Measurements from ENCODE around the gene CXCL12.

CXCL12 gene

DNA sequence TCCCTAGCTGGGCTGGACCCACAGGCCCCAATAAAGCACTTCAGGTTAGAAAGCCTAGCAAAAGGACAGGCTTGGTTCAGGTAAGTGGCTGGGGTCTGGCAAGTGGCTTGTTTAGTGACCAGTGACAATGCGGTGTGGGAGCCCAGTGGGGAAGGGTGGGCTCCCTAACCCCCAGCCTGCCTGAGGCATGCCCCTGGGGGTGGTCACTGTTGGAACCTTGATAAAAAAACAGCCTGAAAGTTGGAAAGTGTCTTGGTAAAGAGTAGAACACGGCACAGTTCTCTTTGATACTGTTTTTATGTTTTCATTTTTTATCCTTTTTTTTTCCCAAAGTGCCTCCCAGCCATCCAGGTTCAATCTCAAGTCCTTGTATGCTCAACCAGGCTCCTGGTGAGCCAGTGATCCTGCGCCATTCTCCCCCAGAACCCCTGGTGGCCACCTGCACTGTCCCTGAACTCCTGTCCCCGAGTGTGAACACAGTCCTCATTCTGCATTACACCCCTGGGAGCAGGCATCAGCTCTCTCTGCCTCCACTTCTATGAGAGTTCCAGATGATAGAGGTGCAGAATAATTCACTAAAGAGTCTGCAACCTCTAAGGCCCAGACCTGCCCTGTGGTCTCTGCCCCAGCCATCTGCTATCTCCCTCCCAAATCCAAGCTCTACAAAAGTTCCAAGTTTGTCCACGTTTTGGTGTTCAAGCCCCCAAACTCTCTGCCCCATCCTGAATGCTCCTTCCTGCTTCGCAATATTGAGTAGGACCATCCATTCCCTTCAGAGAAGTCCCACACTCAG, 15.0 kb upstream of the CXCL12 start:
- DNase-seq (ENCODE audit: low read depth) = no peak

DNA sequence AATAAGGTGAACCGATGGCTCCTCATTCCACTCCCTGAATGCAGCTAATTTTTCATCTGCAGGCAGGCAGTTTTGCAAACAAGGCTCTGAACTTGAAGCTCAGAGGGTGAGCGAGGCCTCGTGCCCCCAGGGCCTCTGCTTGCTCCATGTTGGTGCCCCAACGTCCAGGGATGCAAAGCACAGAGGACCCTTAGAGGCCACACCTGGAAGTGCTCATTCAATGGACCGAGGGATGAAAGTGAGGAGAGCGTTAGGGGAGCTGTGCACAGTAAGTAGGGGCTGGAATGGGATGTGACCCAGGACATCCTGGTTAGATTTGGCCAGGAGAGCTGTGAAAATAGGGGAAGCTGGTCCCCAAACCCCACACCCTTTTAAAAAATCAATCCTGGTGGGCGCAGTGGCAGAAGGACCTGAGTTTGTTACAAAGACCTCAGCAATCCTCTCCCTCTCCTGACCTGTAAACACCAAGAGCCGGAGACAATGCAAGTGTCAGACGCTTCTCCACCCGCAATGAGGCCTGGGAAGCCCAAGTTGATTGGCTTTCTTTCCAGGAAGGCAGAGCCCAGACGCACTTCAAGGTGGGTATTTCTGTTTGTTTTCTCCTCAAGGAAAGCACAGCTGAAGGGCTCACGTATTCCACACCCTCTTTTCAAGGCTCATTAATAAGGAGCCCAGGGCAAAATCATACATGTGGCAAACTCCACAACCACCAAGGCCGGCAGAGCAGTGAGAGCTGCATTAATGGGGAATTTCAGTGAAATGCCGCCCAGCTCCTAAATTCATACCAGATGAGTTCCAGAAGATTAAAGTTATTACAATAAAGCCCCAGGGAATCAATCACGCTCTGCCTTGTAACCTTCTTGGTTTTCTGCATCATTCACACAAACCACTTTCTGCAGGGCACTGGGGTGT, 14.1 kb upstream of the CXCL12 start:
- DNase-seq (ENCODE audit: low read depth) = no peak

DNA sequence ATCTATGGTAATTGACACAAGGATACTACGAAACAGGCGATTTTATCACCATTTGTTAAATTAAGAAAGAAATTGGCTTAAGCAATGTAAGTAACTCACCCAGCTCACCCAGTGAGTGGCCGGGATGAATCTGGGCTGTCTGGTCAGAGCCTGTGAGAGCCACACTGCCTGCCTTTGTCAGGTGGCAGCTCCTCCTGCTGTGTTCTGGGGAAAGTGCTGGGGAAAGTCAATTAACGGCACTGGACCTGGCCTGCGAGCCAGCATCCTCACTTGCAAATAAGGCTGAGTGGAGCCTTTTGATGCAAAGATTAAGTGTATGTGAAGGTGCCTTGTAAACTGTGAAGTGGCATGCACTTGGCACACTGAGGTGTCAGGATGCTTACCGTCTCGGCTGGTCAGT, 13.4 kb upstream of the CXCL12 start:
- no peak for DNase-seq (ENCODE audit: low read depth)

DNA sequence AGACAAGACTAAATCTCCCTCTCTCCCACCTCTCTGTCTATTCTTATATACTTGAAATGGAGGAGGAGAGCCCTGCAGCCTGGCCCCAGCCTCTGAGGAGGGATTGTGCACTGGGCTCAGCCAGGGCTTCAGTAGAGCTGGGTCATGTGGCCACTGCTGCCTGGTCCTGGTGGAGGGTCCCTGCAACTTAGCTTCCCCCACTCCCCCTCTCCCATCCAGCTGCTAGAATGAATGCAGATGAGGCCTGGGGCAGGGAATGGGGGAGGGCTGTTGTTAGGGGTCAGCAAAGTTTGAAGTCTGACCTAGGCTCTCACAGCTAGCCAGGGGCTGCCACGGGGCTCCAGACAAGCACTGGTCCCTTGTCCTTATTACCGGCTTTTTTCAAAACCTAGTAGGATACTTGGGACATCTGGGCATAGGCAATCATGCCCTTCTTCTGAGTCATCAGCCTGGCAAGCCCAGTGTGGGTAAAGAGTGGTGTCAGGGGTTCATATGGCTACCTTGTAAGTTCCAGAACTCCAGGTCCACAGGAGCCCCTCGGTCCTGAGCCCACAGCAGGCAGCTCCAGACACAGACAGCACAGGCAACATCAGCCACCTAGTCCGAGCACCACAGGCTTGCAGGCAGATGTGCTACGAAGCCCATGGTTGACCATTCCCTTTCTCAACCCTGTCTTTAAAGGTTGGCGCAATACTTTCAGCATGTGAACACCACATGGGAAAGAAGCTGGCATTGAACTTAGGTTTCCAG, 12.8 kb upstream of the CXCL12 start:
- DNase-seq (ENCODE audit: low read depth) = no peak

DNA sequence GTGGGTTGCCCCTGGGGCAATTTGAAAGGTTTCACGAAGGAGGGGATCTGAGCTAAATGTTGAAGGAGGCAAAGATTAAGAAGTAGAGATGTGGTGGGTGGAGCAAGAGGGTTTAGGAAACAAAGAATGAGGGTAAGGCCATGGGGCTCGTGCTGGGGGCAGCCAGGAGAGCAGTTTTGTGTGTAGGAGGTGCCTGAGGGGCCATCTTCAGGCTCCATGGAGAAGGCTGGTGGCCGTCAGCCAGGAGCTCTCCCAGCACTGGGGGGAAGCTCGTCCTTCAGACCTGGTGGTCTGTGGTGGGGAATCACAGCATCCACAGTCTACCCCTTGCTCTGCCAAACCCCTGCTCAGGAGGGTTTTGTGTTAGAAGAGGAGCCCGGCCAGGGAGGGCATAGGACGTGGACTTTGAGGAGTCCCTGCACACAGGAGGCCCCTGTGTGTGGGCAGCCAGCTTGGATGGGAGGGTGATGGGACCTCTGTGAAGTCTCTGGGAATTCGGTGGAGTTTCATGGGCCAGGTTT, 11.8 kb upstream of the CXCL12 start:
- no peak for DNase-seq (ENCODE audit: low read depth)

DNA sequence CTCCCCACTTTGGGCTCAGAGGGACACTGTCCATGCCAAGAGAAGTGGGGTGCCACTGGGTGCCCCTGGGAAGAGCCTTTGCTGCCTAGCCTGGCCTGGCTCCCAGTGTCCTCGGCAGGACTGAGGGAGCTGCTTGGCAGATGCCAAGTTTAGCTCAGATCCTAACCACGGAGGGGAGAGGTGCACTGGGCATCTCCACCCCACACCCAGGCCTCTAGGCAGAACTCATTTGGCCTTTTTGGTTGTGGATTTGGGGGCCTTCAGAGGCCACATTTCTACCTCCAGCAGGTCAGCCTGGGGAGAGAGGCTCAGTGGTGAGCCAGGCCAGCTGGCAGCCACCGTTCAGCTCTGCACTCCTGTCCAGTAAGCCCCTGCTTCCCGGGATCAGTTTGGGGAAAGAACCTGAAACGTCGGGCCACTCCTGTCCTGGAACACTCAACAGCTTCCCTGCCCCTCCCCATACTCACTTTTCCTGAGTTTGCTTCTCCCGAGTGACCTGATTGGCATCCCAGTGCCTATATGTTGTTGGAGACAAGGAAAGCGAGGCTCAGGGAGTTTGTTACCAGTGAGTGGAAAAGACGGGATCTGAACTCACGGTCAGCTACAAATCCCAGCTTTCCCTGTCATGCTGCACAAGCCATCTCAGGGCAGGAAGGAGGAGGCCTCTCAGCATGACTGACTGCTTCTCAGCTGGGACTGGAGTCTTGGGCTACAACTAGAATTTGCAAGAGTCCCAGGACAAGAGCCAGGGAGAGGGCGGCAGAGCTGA, 11.2 kb upstream of the CXCL12 start:
- no peak for DNase-seq (ENCODE audit: low read depth)

DNA sequence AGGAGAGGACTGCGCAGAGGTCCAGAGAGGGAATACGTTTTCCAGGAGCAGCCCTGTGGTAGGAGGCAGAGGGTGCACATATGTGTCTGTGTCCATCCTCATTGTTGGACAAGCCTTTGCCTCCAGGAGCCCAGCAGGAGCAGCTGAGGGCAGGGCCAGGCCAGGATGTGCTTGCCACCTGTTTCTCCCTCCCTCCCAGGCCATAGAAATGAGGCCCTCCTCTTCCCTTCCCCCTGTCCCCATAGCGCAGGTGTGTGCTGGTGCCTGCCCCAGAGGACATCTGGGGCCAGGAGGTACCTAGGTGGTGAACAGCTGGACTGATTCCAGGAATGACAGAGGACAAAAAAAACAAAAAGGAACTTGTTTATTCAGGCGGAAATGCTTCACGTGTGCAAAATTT, 10.5 kb upstream of the CXCL12 start:
- no peak for DNase-seq (ENCODE audit: low read depth)

DNA sequence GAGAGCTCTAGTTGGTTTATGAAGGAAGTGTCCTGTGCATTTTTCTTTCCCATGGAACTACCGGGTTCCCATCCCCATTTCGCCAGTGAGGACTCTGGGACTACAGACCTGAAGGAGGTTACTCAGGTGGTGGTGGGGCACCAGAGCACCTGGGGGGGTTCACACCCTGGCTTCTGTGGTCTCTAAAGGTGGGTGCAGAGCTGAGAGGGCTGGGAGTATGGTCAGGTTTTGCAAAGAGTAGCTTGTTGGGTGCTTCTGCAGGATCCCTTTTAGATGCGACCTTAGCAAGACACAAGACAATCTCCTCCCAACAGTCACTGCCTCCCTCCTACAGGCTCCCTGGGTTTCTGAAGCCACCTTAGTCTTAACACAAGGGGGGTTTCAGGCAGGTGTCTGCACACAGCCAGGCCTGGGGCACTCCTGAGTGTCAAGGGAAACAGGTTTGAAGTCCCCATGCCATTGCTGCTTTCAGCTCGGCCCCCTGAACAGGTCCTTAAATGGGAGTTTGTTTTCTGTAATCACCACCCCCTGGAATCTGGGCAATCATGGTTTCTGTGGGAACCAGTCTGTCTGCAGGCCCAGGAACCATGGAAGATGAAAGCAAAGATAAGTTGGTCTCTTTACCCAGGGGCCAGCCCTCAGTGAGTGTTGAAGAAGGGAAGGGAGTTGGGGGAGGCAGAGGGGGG, 9.9 kb upstream of the CXCL12 start:
- DNase-seq (ENCODE audit: low read depth) = no peak

DNA sequence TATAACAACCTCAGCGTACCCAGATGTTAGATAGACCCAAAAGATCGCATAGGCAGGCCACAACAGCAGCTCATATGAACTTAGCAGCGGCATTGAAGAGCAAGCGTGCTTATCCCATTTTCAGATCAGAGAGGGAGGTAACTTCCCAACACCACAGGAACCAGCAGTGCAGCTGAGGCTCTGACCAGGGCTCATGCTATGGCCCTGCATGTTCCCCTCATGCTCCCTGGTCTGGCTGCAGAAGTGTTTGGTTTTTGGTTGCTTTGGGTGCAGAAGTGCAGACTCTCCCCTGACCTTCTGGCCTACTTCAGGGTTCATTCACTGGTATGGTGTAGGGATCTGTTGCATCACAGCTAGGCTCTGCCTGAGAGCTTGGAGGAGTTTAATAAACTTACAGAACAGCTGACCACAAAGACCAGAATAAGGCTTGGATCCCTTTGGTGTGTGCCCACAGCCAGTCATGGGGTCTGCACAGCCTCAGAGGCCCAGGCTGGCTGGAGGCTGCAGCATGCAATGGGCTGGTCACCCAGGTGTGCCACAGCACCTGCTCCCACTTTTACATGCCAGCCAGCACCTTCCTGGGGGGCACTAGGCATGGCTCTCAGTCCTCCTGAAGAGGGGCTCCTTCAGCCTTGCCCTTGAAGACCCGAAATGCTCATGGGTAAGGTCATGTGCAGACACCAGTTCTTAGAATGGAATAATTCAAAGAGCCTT, 9.1 kb upstream of the CXCL12 start:
- DNase-seq (ENCODE audit: low read depth) = no peak

DNA sequence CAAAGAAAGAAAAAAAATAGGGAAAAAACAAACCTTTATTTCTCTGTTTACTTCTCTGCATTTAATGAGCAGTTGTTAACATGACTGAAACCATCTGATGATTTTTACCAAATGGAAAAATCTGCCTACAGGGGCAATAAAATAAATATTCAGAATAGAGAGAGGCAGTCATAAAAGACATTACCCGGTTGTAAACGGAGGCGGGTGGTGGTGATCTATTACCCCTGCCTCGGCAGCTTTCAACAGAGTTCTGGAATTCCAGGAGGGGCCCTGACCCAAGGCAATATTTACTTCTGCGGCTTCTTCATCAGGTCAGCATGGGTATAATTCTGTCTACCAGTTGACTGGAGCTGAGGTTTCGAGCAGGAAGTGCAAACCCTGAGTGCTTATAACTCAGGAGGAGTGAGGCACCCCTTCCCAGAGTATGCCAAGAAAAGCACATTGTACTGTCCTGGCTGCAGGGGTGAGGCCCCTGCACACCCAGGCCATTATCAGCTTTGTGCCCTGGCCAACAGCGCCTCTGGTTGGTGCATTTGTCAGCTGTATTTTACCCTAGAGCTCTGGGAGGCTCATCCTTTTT, 8.2 kb upstream of the CXCL12 start:
- no peak for DNase-seq (ENCODE audit: low read depth)

DNA sequence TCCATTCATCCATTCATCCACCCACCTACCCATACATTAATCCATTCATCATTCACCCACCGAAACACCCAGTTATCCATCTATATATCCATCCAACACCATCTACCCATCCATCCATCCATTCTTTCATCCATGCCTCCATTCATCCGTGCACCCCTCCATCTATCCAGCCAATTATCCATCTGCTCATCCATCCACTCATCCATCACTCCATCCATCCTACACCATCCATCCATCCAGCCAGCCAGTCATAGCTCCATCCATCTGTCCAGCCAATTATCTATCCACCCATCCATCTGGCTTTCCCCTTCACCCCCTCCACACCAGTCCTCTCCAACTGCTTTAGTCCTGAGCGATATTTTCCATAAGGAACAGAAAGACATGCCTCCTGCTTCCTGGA, 7.5 kb upstream of the CXCL12 start:
- no peak for DNase-seq (ENCODE audit: low read depth)

DNA sequence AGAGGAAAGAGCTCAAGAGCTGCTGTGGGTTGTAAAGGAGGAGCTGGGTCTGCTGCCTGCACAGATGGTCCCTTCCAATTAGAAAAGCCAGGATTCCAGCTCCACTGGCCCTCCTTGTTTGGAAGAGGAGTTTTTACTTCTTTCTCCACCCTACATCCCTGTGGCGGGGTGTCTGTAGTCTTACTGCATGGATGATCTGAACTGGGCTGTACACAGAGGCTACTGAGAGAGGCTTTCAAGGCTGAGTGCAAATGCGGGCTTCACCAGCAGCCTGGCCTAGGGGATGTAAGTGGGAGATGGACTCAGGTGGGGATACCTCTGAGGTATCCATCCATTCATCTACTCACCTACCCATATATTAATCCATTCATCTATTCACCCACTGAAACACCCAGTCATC, 7.1 kb upstream of the CXCL12 start:
- DNase-seq (ENCODE audit: low read depth) = no peak

DNA sequence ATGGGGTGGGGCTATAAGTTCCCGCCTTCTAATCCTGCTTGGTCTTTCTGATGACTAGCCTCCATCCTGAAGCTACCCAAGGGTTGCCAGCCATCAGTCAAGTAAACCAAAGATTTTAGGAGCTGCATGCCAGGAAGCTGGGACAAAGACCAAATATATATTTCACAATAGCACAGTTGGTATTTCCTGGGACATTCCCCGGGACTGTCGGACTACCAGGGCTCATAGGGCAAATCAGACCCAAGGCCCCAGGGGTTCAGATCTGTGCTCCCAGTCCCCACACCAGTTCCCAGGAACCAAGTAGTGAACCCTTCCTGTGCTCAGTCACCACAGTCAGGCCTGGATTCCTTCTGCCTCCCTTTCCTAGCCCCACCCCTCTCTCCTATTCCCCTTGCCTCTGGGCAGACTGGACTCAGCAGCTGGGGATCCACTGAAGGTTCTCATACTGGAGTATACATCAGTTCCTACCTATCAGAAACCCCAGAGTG, 5.7 kb upstream of the CXCL12 start:
- DNase-seq (ENCODE audit: low read depth) = no peak

DNA sequence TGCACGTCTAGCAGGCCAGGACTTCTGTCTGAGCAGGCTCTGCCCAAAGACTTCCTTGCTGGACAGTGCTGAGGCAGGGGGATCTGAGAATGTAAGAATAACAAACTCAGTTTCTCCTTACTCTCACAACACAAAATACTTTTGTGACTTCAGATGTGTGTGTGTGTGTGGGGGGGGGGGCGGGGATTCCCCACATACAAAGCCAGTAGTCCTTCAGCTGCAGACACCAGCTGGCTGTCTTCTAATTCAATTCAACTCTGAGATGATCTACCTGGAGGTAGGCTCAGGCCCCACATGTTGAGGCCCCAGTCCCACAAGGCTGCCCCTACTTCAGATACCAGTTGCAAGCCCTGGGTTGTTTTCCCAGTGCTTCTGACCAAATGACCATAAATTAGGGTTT, 4.7 kb upstream of the CXCL12 start:
- DNase-seq (ENCODE audit: low read depth) = no peak

DNA sequence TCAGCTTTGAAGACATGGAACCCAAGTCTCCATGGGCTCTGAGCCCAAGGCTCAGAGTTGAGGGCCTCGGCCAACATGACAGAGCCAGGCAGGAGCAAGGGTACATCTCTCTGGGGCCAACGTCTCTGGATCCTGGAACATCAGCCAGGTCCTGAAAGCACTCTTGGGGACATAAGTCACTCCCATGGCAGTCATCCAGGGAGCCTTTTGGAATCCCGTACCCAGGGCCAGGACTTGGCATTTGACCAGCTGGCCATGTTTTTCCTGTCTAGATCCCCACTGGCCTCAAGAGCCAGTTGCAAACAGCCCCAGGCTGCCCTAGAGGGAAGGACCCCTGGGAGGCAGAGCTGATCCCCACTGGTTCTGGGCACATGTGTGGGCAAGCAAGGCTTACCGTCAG, 4.3 kb upstream of the CXCL12 start:
- DNase-seq (ENCODE audit: low read depth) = no peak

DNA sequence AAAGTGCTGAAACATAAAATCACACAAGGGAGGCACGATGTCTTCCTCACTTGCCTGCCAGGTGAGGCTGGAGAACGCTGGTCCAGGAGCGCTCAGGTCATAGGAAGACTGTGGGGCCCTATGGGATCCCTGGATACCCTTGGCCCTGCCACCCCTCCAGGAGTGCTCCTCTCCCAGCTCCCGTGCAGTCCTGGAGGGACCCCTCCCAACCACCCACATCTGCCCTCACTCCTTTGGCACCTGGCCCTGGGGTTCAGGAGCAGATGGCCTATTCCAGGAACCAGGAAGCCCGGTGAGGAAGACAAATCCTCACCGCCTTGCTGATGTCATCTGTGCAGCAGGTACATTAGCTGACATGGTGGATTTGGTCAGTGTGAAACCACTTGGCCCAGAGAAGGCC, 3.7 kb upstream of the CXCL12 start:
- no peak for DNase-seq (ENCODE audit: low read depth)

DNA sequence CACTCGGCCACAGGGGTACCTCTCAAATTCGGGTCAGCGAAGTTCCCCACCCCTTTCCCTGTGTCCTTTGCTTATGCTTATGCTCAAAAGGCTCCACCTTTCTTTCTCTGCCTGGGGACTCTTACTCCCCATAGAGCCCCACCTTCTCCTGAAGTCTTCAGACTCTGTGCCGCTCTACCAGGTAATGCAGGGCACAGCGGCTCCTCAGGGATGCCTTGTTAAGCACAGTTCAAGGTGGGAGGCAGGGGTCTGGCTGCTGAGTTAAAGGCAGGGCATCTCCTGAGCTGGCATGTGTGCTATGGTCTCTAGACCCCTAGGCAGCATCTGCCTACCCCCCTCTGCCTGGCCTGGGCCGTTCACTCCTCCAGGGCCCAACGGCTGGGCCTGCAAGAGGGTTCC, 3.0 kb upstream of the CXCL12 start:
- no peak for DNase-seq (ENCODE audit: low read depth)

DNA sequence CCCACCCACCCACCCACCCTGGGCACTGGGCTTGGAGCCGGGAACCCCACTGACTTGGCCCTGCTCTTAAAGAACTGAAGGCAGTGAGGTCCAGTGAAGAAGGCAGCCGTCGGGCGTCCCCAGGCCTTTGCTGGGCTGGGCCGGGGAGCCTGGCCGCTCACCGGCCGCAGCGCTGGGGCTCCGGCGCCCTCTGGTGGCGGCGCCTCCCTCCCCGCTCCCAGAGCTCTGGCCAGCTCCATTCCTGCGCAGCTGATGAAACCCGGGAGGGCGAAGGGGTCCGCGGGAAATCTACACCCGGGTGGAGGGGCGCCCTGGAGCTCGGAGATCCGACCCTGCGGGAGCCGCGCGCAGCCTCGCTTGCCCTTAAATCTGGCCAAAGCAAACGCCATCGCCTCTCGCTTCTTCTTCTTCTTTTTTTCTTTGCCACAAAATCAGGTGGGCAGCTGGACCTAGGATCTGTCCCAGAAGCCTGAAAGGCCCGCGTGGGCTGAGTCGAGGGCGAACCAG, 1.7 kb upstream of the CXCL12 start:
- DNase-seq (ENCODE audit: low read depth) = no peak

DNA sequence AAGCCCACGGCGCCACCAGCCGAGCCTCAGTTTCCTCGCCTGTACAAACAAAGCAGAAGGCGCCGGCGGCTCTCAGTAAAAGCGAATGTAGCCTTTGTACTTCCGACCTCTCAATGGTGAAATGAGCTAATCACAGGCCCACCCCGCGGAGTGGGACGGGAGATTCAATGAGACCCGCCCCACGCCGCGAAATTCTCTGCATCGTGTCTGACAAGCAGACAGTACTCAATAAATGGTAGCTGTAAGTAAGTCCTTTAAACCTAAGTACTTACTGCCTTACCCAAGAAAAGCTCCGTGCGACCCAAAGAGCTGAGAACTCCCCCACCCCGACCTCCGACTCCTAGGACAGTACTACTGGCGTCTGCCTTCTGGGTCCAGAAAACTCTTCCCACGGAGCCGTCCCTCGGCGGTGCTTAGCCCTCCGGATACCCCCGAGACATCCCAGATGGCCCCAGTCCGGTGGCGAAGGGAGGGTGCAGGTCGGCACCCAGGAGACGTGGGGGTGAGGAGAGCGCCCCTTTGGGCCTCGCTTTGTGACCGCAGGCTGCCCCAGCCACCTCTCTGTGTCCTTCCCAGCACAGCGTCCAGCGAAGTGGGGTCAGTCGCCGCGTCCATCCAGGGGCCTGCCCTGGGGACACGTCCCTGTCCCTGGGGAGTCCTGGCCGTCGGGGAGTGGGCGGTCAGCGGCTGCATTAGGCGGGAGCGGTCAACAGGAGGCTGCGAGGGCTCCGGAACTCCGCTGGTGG, 972 bp upstream of the CXCL12 start:
- DNase-seq (ENCODE audit: low read depth) = no peak
